ENCODE measurements around the gene SH2D3A.
"Not testable (repeated sequence)": the region's sequence is repeated elsewhere in the genome, so short reads cannot be mapped to it uniquely, and the experiment has no call there.

The SH2D3A gene

DNA sequence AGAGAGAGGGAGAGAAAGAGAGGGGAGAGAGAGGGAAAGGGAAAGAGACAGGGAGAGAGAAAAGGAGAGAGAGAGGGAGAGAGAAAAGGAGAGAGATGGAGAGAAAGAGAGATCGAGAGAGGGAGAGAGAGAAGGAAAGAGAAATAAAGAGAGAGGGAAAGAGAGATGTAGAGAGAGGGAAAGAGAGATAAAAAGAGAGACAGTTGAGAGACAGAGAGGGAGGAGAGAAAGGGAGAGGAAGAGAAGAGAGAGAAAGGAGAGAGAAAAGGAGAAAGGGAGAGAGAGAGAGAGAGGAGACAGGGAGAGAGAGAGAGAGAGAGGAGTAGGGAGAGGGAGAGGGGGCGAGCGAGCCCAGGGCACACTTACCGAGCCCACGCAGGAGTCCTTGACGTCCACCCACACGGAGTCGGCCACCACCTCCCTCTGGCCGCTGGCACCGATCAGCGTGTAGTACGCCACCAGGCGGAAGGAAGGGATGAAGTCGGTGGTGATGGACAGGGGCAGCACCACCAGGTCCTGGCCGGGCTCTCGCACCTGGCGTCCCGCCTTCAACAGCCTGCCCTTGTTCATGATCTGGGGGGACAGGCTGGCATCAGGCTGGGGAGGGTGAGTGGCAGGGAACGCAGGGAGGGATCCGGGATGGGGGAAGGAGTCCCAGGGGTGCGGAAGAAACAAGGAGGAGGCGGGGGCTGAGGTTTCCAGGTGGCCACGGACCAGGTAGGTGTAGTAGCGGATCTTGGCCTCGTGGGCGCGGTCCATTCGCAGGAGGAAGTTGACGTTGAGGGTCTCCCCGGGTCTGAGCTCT is 56.8 kb downstream of the SH2D3A start:
- in situ Hi-C loops (cut with MboI; ENCODE audit: low sequenced_read_pairs) = no loop called here

DNA sequence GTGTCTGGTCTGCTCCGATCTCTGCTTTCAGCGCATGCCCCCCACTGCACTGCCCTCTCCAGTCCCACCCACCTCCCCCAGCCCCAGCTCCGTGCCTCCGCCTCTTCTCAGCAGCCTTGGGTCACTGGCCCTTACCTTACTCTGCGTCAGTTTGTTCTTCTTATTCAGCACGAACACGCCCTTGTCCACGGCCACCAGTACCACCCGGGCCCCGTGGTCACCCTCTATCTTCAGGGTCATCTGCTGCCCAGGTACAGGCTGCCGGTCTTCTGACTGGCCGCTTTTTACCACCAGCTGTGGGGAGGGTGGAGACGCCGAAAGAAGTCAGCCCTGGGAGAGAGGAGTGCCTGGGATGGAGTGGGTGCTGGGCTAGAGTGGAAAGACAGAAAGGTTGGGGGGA is 57.7 kb downstream of the SH2D3A start:
- in situ Hi-C loops (cut with MboI; ENCODE audit: low sequenced_read_pairs) = no loop called here

GRCh38 chr19:6708913-6709312 is 58.3 kb downstream of the SH2D3A start:
- in situ Hi-C loops (cut with MboI; ENCODE audit: low sequenced_read_pairs) = not testable (repeated sequence)

GRCh38 chr19:6708346-6708745 is 58.9 kb downstream of the SH2D3A start:
- in situ Hi-C loops (cut with MboI; ENCODE audit: low sequenced_read_pairs) = no loop called here

DNA sequence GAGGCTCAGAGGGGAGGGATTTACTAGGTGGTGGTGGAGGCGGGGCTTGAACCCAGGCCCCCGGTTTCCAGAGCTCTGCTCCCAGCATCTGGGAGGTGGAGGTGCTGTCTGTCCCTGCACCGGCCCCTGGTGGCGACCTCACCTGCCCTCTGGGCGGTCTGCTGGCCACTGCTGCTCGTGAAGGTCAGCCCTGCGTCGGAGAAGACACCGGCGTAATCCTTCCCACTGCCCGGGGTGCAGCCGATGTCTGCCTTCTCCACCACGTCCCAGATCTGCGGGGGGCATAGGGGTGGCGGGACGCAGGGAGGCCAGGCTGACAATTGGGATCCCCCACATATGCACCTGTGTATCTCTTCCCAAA is 59.6 kb downstream of the SH2D3A start:
- in situ Hi-C loops (cut with MboI; ENCODE audit: low sequenced_read_pairs) = no loop called here

DNA sequence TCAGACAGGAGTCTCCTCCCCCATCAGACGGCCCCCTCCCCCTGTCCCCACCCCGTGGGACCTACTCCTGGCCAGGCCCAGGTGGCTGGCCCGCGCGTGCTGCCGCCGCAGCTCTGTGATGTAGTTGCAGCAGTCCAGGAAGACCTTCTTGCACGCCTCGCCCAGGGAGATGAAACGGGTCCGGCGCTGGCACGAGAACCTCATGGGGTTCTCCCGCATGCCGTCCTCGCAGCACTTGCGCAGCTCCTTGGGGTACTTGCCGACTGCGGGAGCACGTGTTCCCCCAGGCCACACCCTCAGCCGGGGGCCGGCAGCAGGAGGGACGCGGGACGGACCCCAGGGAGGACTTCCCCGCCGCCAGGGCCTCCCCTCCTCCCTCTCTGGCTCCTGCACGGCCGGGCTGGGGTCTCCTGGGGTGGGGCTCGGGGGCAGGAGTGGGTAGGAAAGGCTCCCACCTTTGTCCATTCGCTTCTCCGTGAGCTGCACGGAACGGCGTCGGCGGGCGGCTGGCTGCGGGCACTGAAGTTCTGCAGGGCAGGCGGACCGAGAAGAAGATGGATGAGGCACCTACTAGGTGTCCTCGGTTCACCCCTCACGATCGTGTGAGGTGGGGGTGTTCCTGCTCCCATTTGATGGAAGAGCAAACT is 60.1 kb downstream of the SH2D3A start:
- in situ Hi-C loops (cut with MboI; ENCODE audit: low sequenced_read_pairs) = no loop called here

GRCh38 chr19:6706633-6706958 is 60.6 kb downstream of the SH2D3A start:
- in situ Hi-C loops (cut with MboI; ENCODE audit: low sequenced_read_pairs) = no loop called here

DNA sequence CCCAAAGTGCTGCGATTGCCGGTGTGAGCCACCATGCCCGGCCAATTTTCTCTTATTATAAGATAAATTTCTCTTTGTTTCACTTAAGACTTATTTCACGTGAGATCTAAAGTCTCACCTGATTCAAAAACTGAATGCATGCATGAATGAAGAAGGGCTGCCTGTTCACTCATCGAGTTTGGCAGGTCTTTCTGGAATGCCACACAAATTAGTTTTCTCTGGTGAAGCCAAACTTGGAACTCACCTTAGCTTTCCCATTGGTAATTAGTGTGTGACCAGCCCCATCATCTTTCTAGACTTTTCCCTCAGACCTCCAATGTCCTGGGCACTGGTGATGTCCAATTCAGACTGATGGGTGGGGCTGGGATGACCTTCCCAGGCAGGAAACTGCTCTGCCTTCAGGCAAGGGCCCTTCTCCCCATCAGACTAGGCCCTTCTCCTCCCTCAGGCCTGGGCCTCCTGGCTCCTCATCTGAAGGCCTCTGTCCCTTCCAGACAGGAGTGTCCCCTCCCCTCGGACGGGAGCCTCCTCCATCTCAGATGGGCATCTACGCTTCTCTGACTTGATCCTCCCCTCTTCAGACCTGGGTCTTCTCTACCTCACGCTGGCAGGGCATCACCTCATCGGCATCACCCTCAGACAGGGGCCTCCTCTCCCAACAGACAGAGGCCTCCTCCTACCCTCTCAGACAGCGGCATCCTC is 61.2 kb downstream of the SH2D3A start:
- in situ Hi-C loops (cut with MboI; ENCODE audit: low sequenced_read_pairs) = no loop called here
